ENCODE measurements around the gene XXYLT1. TPM values are rescaled to one million over a fixed set of nuclear protein-coding genes. Genes with fewer than 3 reads are reported as not detected.

The XXYLT1 gene
- total and polyA plus RNA-seq, 2 of the 4 experiments (the other 2 are of a cell fraction): 14.7 to 18.1 TPM

DNA sequence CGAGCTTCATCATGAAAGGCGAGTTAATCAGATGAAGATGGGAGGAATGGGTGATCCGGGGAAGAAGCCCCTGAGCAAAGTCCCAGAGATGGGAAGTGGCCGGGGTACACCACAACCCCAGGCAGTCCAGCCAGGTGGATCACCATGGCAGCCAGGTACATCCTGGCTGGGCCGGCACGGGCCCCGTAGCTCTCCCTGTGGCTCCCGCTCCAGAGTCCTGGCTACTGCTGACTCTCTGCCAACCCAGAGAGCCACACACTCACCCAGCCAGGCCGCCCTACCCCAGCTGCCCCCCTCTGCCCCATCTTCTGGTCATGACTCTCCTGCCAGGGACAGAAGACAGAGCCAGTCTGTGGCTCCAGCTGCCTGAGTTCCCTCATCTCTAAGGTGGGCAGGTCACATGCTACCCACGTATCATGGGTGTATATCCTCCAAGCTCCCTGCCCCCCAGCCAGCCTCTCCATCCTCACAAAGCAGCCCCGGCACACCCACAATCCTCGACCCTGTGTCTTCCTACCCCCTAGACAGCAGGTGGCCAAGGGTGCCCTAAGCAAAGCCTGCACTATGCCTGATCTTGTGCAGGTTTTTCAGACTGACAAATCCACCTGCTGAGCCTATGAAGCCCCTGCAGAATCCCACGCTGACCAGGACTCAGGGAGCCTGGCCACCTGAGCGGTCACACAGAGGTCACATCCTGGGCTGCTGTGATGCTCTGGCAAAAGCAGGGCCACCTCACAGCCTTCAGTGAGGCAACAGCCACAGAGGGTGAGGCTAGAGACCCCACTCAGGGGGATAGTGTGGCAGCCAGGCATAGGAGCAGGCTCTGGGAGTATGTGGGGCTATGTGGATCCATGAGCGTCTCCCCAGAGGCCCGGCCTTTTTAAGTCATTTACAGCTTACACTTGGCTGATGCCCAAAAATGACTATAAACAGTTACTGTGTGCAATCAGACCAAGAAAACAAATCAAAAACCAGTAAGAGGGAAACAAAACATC lies 13.2 kb downstream of the XXYLT1 start (continued):
- TF ChIP-seq MAZ (IDR thresholded peaks at IDR 0.05; ENCODE audit: borderline replicate concordance, low read depth, low read length) (no peak), RCOR1 (IDR thresholded peaks at IDR 0.05; ENCODE audit: insufficient replicate concordance, low read length) (no peak), FOS (IDR thresholded peaks at IDR 0.05; ENCODE audit: low read depth, low read length) (no peak), BHLHE40 (IDR thresholded peaks at IDR 0.05; ENCODE audit: low read depth, low read length) (no peak)

Data from IMR-90 (cell line).